Measurements from ENCODE around the gene MILR1. TPM values are rescaled to one million over a fixed set of nuclear protein-coding genes. Genes with fewer than 3 reads are reported as not detected.

The MILR1 gene
- total RNA-seq, 2 donors from 2014 or later, result 2.4 to 5.0 TPM

GRCh38 chr17:64471440-64471839 is 22.5 kb downstream of the MILR1 start:
- Histone ChIP-seq H3K27me3 (no peaks in the 10 kb centered on the region), H3K4me3 (no peak overlapping the region), H3K4me1 (no peaks in the 10 kb centered on the region), H3K36me3 (no peaks in the 10 kb centered on the region), H3K27ac (no peak overlapping the region), H3K9me3 (no peaks in the 10 kb centered on the region)
- TF ChIP-seq, protein P1, sequence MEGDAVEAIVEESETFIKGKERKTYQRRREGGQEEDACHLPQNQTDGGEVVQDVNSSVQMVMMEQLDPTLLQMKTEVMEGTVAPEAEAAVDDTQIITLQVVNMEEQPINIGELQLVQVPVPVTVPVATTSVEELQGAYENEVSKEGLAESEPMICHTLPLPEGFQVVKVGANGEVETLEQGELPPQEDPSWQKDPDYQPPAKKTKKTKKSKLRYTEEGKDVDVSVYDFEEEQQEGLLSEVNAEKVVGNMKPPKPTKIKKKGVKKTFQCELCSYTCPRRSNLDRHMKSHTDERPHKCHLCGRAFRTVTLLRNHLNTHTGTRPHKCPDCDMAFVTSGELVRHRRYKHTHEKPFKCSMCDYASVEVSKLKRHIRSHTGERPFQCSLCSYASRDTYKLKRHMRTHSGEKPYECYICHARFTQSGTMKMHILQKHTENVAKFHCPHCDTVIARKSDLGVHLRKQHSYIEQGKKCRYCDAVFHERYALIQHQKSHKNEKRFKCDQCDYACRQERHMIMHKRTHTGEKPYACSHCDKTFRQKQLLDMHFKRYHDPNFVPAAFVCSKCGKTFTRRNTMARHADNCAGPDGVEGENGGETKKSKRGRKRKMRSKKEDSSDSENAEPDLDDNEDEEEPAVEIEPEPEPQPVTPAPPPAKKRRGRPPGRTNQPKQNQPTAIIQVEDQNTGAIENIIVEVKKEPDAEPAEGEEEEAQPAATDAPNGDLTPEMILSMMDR (IDR thresholded peaks at IDR 0.05), result no peak
- no peak for DNase-seq (ENCODE audit: low spot score)

- no peaks in the 10 kb centered on the region for H3K36me3 ChIP-seq
- H3K27ac ChIP-seq, result no peak overlapping the region
- no peak overlapping the region for H3K4me3 ChIP-seq
- no peak for DNase-seq (ENCODE audit: low spot score)
- no peaks in the 10 kb centered on the region for H3K4me1 ChIP-seq
- TF ChIP-seq, protein P1 (IDR thresholded peaks at IDR 0.05), result no peak
- no peaks in the 10 kb centered on the region for H3K27me3 ChIP-seq
- H3K9me3 ChIP-seq, result no peaks in the 10 kb centered on the region
Observed at GRCh38 chr17:64472564-64472963, 23.6 kb downstream of the MILR1 start.

DNA sequence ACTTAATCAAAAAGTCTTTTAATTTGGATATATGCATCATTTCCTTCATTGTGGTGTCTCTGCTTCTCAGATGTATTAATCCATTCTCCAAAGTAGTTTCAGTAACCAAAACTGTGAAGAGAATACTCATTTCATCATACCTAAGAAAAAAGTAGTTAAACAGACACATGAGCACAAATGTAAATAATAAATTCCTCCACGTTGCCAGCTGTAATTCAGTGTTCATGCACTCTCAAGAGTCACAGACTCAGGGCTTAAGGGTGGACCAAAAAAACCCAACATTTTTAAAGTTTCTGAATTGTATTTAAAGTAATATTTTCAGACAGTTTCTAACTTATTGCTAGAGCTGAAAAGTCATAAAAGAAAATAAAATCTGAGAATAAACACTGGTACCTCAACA is 28.9 kb downstream of the MILR1 start:
- Histone ChIP-seq H3K4me3 (no peak overlapping the region), H3K4me1 (no peaks in the 10 kb centered on the region), H3K36me3 (peaks cover 19% of the 10 kb centered on the region), H3K27ac (no peak overlapping the region), H3K9me3 (no peaks in the 10 kb centered on the region), H3K27me3 (no peaks in the 10 kb centered on the region)
- TF ChIP-seq, protein P1 (IDR thresholded peaks at IDR 0.05), result no peak
- no peak for DNase-seq (ENCODE audit: low spot score)

GRCh38 chr17:64480951-64481350 is 32.0 kb downstream of the MILR1 start:
- TF ChIP-seq, protein P1 (IDR thresholded peaks at IDR 0.05), result no peak

DNA sequence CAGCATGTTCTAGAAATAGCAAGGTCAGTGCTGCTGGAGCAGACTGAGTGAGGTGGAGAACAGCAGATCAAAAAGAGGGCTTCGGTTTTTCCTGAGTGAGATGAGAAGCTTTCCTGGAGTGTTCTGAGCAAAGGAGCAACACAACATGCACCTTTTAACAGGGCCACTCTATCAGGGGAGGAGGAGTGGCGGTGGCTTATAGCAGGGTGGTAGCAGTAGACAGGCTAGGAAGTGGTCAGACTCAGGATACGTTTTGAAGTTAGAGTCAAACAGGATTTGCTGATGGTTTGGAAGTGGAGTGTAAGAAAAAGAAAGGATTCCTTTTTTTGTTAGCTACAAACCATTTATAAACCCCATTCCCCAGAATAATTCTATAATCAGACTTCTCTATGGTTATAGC is 35.5 kb downstream of the MILR1 start:
- Histone ChIP-seq H3K9me3 (no peaks in the 10 kb centered on the region), H3K27ac (no peak overlapping the region), H3K4me3 (no peak overlapping the region), H3K36me3 (peaks cover 35% of the 10 kb centered on the region), H3K27me3 (no peaks in the 10 kb centered on the region), H3K4me1 (no peaks in the 10 kb centered on the region)
- TF ChIP-seq, protein P1 (IDR thresholded peaks at IDR 0.05), result no peak
- no peak for DNase-seq (ENCODE audit: low spot score)

More at GRCh38 chr17:64480951-64481350, 32.0 kb downstream of the MILR1 start:
- Histone ChIP-seq H3K4me3 (no peak overlapping the region), H3K27ac (no peak overlapping the region), H3K27me3 (no peaks in the 10 kb centered on the region), H3K4me1 (no peaks in the 10 kb centered on the region), H3K36me3 (peaks cover 35% of the 10 kb centered on the region), H3K9me3 (no peaks in the 10 kb centered on the region)
- no peak for DNase-seq (ENCODE audit: low spot score)

DNA sequence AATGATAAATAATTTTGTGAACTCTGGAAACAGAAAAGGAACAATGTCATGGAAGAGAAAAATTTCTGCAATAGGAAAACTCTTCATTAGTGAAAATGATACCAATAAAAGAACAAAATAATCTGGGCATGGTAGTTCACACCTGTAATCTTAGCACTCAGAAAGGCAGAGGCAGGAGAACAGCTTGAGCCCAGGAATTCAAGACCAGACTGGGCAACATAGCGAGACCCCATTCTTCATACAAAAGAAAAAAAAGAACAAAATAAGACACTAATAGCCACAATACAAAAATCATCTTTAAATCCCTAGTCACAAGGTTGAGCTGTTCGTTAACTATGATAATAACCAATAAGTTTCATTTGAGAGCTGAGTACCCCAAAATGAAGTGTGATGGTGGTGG is 39.4 kb downstream of the MILR1 start:
- H3K27me3 ChIP-seq, result no peaks in the 10 kb centered on the region
- DNase-seq (ENCODE audit: low spot score), result no peak
- no peak overlapping the region for H3K4me3 ChIP-seq
- no peaks in the 10 kb centered on the region for H3K9me3 ChIP-seq
- H3K4me1 ChIP-seq, result no peaks in the 10 kb centered on the region
- H3K27ac ChIP-seq, result no peak overlapping the region
- TF ChIP-seq, protein P1 (IDR thresholded peaks at IDR 0.05), result no peak
- H3K36me3 ChIP-seq, result peaks cover 32% of the 10 kb centered on the region

All from right atrium auricular region (tissue), 2 donors.